ENCODE measurements around the gene LSS. TPM values are rescaled to one million over a fixed set of nuclear protein-coding genes. Genes with fewer than 3 reads are reported as not detected.
A peak's percentile ranks its signal among the peaks of the same experiment; 100 is the strongest.
"Not testable (repeated sequence)": the region's sequence is repeated elsewhere in the genome, so short reads cannot be mapped to it uniquely, and the experiment has no call there.

LSS gene
- polyA plus RNA-seq, 1 donor = 38.6 TPM

DNA sequence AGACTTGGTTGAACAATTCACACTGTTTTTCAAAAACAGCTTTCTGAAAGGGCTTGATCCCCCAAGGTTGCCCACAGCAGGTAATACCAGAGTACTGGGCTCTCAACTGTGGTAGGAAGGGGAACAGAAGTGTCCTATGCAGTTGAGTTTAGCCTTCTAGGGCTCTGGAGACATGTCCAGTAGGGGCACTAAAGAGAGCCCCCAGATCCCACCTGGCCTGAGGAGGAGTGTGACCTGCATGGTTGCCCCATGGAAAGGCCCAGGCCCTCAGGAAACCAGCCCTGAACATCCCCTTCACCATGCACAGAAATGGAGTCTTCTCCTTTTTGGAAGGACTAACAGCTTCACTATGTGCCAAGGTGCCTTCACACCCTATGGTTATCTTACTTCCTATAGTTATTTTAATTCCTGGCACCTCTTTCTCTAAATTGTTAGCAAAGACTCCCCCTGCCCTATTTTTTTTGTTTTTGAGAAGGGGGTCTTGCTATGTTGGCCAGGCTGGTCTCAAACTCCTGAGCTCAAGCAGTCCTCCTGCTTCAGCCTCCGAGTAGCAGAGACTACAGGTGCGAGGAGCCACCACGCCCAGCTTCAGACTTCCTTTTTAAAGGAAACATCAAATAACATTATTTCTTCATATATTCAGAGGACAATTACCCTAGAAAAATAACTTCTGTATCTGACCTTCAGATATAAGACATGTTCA is 16.8 kb upstream of the LSS start:
- no peak for DNase-seq

DNA sequence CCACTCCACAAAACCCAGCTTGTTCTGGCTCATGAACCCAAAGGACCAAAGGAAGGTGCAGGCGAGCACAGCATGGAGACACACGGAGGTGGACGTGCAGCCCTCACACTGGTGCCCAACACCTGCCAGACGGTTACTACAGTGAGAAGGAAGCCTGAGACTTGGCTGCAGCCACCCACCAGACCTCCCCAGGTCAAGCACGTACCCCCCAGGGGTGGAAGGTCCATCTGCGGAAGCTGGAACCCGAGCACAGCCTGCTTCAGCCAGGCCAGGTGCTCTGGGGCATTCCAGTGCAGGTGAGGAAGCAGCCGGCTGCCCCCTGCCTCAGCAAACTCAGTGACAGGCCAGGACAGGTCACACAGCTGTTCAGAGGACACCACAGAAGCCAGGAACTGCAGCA is 16.0 kb upstream of the LSS start:
- DNase-seq = no peak

DNA sequence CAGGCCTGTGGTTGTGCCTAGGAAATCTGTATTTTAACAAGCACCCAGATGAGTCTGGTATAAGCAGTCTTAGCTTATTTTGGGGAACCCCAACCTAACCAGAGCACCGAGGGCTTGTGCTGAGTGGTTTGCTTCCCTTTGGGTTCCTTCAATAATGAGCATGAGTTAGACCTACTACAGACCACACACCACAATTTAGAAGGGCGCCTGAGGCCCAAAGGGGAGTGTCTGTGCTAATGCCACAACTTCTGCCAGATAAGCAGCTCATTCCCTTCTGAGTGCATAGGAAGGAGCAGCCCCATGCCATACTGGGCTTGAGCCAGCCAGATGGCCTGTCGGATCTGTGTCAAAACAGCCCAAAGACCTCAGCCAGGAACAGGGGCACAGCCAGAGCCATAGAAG is 15.4 kb upstream of the LSS start:
- no peak for DNase-seq

DNA sequence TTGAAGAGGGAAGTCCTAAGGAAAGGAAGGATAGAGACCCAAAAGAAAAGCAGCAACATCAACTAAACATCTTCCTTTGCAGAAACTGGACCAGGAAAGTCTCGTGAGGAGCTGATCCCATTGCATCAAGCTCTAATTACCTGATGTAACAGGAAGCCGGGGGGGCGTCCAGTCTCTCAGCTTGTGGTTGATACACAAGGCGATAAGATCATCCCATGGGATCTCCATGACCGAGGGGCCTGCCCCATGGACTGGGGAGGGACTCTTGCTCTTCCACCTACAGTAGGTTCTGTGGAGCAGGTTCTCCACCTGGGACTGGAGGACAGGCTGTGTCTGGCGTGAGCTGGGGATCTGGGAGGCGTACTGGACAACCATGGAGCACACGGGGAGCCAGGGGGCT is 14.8 kb upstream of the LSS start:
- no peak for DNase-seq

DNA sequence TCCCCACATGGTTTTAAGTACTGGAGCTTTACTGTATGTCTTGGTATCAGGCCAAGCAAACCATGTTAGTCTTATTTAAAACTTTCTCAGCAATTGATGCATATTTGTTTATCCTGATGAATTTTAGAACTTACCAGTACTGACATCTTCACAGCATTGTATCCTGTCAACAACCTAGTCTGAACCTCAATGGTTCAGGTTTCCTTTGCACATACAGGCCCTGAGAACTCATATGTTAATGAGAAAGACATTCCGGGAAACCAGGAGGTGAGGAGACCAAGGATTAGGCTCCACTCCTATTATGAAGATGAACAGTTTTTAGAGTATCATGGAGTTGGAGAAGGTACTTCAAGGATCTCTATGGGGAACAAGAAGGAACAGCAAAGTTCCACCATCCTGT is 13.0 kb upstream of the LSS start:
- DNase-seq = not testable (repeated sequence)

DNA sequence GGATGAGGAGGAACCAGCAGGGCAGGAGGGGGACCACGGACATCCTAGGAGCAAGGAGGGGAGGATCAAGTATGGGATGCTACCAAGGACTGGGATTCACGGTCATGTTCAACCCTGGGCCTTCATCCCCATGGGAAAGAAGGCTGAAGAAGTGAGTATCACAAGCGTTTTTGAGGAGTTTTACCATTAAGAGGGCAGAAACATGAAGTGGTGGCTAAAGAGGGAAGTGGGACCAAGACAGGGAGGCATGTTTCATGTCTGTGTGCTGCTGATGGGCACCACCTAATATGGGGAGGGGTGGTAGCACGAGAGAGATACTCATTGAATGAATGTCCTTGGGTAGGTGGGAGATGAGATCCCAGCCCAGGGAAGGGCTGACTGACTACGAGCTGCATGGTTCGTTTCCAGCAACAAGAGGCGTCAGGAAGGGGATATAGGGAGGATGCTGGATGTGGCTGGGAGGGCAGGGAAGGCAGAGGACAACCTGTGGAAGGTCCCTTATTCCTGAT is 11.3 kb upstream of the LSS start:
- DNase-seq = no peak

DNA sequence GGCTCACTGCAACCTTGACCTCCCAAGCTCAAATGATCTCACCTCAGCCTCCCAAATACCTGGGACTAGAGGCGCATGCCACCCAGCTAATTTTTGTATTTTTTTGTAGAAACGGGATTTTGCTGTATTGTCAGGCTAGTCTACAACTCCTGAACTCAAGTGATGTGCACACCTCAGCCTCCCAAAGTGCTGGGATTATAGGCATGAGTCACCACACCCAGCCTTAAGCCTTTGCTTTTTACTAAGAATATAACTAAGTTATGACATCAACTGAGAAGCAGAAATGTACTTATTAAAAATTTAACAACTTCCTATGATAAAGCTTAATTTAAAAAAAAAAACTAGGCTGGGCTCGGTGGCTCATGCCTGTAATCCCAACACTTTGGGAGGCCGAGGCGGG is 8.9 kb upstream of the LSS start:
- no peak for DNase-seq

DNA sequence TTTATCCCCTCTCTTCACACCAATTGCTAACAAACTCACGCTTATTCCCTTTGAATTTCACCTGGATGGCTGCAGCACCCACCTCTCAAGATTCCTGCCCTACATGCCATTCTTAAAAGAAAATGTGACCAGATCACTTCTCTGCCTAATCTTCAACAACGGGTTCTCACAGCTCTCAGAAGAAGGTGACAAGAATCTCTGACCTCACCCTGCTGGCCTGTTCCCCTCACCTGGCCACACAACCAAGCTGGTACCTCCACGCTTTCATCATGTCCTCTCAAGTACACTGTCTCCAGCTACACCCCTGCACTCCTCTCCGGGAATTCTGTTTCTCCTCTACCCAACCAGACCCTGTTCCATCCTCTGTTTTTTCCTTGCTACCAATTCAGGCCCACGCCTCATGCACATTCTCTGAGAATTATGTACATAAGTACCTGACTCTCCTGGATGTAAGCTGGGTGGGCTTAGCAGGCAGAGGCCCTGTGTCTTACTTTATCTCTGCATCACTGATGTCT is 5.9 kb upstream of the LSS start:
- no peak for DNase-seq

DNA sequence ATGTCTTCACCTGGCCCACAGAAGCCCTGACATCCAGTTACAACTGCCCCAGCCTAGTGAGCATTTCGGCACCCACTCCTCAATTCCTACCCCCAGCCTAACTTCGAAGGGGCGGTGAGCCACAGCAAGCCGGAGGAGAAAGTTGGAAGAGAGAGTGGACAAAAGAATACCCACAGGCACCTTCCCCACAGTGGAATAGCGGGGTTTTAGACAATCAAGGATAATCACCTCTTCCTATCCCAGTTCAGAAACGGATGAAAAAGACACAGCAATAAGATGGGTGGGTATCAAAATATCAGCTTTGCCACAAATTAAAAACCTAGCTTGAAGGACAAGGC is 1.3 kb upstream of the LSS start:
- DNase-seq = no peak

DNA sequence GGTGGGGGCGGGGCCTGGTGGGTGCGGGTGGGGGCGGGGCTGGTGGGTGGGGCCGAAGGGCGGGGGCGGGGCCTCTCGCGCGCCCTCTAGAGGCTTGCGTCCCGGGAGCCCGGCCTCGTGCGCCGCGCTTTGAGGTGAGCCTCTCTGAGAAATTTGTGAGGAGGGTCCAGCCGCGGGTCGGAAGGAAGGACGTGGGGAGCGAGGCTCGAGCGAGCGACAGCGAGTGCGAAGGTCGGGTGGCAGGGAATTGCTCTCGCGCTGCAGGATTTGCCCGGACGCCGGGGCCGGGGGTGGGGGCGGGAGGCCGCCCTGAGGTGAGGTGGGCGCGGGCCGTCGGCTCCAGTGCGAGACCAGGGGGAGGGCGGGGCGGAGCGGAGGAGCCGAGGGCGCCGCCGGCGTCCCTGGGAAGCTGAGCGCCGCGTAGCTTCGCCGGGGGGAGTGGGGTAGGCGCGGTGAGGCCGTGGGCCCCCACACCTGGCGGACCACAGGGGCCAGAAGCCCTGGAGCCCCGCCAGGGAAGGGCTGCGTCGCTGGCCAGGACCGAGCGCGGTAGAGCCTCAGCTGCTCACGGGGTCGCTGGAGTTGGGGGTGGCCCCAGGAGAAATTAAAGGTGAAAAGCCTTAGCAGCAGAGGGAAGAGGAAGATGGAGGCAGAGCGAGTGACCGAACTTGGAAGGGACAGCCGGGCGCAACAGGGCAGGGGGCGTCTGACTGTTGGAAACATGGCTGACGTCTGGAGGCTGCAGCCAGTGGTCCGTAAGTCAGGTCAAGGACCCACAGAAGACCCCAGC is 754 bp upstream of the LSS start:
- peak; percentile 28 for DNase-seq

DNA sequence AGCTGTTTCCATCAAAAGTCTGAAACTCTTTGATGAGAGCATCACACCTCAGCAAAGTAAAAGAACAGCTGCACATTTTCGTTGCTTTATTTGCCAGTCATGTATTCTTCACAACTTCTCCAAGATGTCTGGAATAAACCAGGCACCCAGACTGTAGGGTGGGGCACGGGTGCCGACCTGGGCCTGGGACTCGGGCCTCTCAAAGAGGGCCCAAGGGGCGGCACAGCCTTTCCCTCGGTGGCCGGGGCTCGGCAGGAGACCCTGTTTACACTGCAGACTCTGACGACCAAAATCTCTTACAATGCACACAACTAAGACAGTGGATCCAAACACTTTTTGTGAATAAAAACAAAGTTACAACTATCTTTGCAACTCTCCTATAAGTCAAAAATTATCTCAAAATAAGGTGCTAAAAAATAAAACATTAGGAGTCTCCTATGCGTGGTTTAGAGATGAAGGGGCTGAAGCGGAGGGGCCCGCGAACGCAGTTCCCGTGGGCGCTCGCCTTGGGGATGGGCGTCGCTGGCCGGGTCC is 696 bp downstream of the LSS start:
- DNase-seq = no peak

DNA sequence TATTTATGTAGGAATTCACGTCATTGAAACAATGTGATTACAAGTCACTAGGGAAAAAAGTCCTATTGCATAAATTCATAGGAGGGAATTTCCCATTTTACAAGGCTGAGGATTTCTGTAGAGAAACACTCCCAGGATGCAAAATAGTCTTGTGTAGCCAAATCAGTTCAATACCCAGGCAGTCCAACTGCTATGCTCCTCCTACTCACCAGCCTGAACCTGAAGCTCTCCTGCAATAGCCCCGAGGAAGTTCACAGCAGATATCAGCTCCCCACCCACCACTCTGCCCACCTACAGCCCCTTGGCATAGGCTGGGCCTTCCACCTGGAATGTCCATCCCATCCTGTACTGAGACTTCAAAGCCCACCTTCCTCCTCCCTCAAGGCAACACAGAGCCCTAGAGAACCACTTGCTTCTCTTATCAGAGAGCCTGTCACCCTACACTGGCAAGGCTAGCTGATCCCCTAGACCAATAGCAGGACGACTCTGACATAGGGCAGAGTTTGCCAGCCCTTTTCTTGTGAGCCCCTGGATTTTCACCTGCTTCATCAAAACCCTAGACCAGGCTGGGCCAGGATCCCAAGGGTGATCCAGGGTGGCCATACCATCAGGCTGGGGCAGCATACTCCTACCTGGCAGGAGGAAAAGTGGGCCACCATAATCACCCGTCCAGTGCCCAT is 1.5 kb downstream of the LSS start:
- DNase-seq = no peak

DNA sequence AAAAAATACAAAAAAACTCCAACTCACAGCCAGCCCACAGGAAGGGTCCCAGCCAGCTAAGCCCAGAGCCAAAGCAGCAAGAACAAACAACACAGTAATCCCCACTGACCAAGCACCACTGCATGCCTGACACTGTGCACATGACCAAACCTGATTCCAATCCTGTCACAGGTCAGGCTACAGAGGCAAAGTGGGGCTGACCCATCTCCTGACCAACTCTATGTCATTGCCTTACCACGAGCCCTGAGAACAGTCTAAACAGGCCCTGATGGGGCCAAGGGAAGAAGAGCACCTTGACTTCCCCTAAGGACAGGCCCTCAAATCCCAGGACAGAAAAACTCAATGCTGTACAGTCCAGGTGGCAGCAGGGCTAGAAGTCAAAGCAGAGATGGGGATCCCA is 2.4 kb downstream of the LSS start:
- DNase-seq = no peak

DNA sequence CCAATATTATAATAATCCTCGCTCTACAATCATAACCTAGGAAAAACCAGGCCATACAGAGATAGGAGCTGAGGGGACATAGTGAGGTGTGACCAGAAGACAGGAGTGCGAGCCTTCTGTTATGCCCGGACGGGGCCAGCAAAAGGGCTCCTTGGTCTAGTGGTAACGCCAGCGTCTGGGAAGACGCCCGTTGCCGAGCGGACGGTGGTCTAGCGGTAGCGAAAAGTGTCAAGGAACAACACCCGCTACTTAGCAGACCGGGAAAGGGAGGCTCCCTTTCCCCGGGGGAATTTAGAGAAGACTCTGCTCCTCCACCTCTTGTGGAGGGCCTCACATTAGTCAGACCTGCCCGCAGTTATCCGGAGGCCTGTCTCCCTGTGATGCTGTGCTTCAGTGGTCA is 4.9 kb downstream of the LSS start:
- not testable (repeated sequence) for DNase-seq

DNA sequence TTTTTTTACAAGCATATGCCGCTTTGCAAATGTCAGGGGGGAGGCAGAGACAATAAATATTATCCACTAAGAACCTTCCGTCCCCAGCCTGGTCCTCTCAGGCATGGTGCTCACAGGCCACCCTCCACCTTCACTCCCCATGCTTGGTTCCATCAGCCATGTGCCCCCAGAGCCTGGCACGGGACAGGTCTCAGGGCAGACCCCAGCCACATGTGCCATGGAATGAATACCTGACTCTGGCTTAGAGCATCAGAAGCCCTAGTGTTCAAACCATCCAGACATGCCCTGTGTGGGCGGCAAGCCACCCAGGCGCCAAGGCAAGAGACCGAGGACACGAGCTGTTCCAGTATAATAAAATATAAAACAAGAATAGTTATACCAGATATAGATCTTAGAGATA is 5.4 kb downstream of the LSS start:
- DNase-seq = no peak

DNA sequence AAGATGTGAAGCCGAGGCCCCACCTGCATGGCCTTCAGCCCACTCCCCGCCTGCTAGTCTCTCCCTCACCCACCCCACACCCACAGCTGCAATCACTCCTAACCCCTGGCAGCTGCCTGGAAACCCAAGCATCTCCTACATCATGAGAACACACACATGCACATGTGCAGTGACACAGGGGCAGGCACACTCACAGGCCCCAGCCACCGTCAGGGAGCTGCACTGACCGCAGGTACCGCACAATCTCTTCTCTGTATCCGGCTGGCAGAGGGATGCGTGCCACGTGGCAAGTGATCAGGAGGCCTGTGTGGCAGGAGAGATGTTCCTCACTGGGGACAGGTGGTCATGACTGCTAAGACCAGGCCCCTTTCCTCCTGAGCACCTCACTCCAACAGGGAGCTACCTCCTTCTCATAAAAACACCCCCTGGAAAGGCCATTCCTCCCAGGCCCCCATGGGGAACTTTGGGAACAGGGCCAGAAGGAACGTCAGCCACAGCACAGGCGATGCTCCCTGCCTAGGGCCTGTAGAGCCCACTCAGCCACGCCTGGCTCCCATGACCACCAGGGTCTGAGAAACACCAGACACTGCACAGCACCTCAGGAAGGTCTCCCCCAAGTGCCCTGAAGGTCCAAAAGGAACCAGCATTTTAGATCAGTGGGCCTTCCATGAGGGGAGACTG is 6.0 kb downstream of the LSS start:
- no peak for DNase-seq

DNA sequence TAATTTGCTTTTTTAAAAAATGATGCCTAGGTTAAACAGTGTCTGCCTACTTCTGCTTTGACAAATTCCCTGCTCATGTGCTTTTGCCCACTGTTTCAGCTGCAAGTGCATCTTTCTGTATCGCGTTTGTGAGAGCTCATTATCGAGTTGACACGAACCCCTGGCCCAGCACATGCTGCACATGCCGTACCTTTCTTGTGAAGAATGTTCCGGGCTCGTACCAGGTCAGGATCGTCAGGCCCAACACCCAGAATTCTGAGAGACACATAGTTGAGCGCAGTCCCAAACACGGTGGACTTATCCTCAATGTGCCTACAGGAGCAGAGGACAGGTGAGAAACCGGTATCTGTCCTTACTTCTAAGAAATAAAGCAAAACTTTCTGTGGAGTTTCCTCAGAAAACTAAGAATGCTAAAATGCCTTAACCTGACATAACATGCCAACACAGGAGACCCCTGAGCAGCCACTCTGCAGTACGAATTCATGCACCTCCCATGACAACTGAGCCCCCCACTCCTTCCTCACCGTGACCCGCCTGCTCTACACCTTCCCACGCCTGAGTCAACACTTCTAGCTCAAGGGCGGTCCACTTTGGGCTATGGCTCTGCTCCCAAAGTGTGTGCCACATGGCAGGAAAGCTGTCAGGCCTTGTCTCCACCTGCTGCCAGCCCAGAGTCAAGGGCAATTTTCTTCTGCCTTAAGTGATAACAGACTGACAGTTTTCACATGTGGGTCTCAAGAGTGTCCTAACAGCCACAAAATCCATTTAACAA is 6.7 kb downstream of the LSS start:
- DNase-seq = no peak

DNA sequence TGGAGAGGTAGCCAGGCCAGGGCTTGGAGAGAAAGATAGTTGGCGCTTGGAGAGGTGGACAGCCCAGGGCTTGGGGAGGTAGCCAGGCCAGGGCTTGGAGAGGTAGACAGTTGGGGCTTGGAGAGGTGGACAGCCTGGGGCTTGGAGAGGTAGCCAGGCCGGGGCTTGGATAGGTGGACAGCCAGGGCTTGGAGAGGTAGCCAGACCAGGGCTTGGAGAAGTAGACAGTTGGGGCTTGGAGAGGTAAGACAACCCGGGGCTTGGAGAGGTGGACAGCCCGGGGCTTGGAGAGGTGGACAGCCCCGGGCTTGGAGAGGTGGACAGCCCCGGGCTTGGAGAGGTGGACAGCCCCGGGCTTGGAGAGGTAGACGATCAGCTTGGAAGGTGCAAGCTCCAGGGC is 7.7 kb downstream of the LSS start:
- no peak for DNase-seq

DNA sequence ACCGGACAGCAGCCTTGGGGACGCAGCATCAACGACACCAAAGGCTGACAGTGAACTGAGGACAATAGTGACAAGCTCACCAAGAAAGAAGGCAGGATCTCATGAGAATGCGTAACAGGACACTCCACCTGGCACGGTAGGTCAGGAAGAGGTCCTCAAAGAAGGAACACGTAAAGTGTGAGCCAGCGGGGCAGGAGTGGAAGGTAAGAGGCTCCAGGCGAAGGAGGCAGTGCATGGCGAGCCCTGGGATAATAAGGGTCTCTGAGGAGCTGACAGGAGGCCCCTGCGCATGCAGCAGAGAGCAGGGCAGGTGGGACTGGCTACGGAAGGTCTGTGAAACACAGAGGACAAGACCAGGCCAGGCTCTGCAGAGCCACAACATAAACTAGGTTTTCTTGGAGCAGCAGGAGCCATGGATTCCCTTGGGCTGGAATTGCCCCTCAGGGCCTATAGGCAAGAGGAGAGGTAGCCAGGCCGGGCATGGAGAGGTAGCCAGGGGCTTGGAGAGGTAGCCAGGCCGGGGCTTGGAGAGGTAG is 8.2 kb downstream of the LSS start:
- DNase-seq = no peak

DNA sequence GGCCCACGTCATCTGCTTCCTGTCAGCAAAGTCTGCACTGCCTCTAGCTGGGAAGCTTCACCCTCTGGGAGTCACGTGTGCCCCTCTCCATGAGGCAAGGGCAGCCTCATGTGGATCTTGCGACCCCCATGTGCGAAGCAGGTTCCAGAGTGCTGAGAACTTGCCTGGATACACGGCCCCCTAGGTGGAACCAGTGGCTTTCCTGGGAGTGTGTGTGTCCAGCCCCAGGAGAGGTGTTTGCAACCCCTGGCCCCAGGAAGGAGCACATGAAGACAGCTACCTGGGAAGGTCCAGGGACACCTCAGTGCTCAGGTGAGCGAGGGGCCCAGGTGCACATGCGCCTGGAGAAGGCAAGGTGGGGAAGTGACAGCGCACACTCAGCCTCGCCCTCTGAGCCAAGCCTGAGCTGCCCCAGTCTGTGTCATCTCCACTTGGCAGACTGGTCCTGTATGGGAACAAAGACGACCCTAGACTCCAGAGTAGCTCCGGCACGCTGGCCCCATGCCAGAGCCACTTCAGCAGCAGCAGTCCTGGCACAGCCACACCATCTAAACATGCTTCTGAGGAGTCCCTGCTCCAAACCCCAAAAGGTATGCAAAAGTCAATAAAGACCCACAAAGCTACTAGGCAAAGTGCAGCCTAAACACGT is 8.9 kb downstream of the LSS start:
- no peak for DNase-seq
